Right lobe of liver (tissue), 6 donors: Measurements from ENCODE around the gene FKBP8. TPM values are rescaled to one million over a fixed set of nuclear protein-coding genes. Genes with fewer than 3 reads are reported as not detected.

Source experiments
- ATAC-seq, 4 donors: fragments of 200-7000 bp; cut with Tn5 transposase; one replicate each; pipeline ENCODE4 v1.9.1; 2020; ENCODE audit warnings: mild to moderate bottlenecking in 4 of 4, moderate library complexity in 4 of 4
- DNase-seq, 3 donors: peaks; one replicate each; pipeline ENCODE4 v3.0.0-alpha.2; 2020
- H3K27ac ChIP-seq, 3 donors: fragments of 200-600 bp; one replicate each; pipeline ENCODE4 v1.8.0; 2022
- H3K27me3 ChIP-seq, 2 donors: fragments of 200-600 bp; one replicate each; pipeline ENCODE4 v1.8.0; 2022
- H3K36me3 ChIP-seq, 4 donors: fragments of 200-600 bp; sonication (generic) in 1 of 4; one replicate each; pipeline versions ENCODE4 v1.5.1 to v1.8.0; 2017 to 2022; ENCODE audit warnings: control low read depth in 1 of 4
- H3K4me1 ChIP-seq, 4 donors: fragments of 200-600 bp; sonication (generic) in 1 of 4; one replicate each; pipeline versions ENCODE4 v1.5.1 to v1.8.0; 2017 to 2022; ENCODE audit warnings: control low read depth in 1 of 4
- H3K4me3 ChIP-seq, 3 donors: fragments of 200-600 bp; one replicate each; pipeline ENCODE4 v1.8.0; 2022
- H3K9me3 ChIP-seq, 4 donors: fragments of 200-600 bp; sonication (generic) in 1 of 4; one replicate each; pipeline versions ENCODE4 v1.5.1 to v1.8.0; 2017 to 2022; ENCODE audit warnings: control low read depth in 1 of 4
- CTCF ChIP-seq, 4 donors: fragments of 200-600 bp in 3 of 4; fragments of 450-650 bp in 1 of 4; IDR thresholded peaks; one replicate each; pipeline versions ENCODE4 v1.5.1 to v1.8.0; 2016 to 2022; ENCODE audit warnings: antibody characterized with exemption in 4 of 4, mild to moderate bottlenecking in 2 of 4
- POLR2A ChIP-seq: fragments of 450-650 bp; IDR thresholded peaks from one replicate; pipeline ENCODE4 v1.6.1; 2017; ENCODE audit warnings: antibody characterized with exemption, mild to moderate bottlenecking
- WGBS: methylation state at CpG from one replicate; pipeline ENCODE4 v1.1.6; 2018; ENCODE audit warnings: low coverage, low lambda C conversion rate; ENCODE audit not compliant: insufficient coverage; ENCODE audit errors: missing lambda C conversion rate; 5-methylcytosine and 5-hydroxymethylcytosine counted together
- intact Hi-C, 2 donors: fragments of 100-400 bp; cut with DNase I; formaldehyde crosslinking; loops; one replicate each; pipeline versions ENCODE4 v1.11.2 to v1.14.1; 2022
- total RNA-seq, 6 experiments: library from RNA; depleted of rRNA in 2 of 6; stranded (reverse); fragments of >200 nt in 2 of 6; fragmentation: NEBNext Ultra II Directional in 3 of 6; extraction: Animal tissue kit (Norgen Biotek cat#: 25700) in 3 of 6; gene quantifications; one replicate each; pipeline versions ENCODE4 v1.1.0 to v1.2.4, GENCODE V29; 2016 to 2023
- donor health status: DM: no; HTN: yes; CAD: no.
- donor health status: DM: no; HTN: no; CAD: no.
- donor health status: DM: no; HTN: no; CAD: no.
- donor health status: DM: no; HTN: yes; CAD: no.
- donor health status: DM: no; HTN: yes; CAD: no.

Gene FKBP8
- total RNA-seq, 6 experiments from 2014 or later: 92.7 to 179 (median 118) TPM

DNA sequence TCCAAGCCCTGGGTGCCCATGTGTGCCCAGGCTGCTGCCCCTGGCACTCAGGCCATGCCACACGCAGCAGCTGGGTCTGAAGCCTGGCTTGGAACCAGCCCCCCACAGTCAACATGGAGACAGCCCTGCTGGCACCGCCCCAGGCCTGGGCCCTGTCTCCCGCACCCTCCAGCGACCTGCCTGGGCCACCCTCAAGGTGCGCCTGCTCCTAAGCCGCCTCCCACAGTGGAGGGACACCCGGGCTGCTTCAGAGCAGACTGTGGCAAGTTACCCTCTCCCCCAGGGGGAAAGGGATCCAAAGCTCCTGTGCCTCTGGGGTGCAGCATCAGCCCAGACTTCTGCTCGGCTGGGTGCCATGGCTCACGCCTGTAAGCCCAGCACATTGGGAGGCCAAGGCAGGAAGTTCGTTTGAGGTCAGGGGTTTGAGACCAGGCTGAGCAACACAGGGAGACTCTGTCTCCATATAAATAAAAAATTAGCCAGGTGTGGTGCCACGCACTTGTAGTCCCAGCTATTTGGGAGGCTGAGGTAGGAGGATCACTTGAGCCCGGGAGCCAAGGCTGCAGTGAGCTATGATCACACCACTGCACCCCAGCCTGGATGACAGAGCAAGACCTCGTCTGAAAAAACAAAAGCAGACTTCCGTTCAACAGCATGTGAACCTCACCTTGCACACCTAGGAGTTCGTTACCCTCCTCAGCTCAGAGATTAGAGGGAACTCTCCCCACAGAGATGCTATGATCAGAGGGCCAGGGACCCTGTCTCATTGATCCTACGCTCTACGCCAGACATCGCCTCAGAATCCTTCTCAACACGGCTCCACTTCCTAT, 37.1 kb downstream of the FKBP8 start:
- H3K4me3 ChIP-seq: no peak overlapping the region
- no peak for DNase-seq
- intact Hi-C loops: no loop called here
- ATAC-seq: no peak
- no peaks in the 10 kb centered on the region for H3K27me3 ChIP-seq
- peaks cover 5 to 81% (median 57%) of the 10 kb centered on the region in 4 donors for H3K4me1 ChIP-seq
- H3K27ac ChIP-seq: peak overlapping the region; percentile 10 to 92 (median 89)
- no peaks in the 10 kb centered on the region for H3K9me3 ChIP-seq
- no peak for TF ChIP-seq POLR2A
- no peak for TF ChIP-seq CTCF (IDR thresholded peaks at IDR 0.05)
- 60% methylated on average over 8 of the region's 19 CpGs for whole genome bisulfite sequencing
- no peaks in the 10 kb centered on the region for H3K36me3 ChIP-seq

- ATAC-seq (peak in 3 of 4 donors; percentile 1 to 3 (median 1)), DNase-seq (no peak)
- no peaks in the 10 kb centered on the region for H3K36me3 ChIP-seq
- H3K4me1 ChIP-seq: peaks cover 5 to 94% (median 67%) of the 10 kb centered on the region in 4 donors
- no peak overlapping the region for H3K4me3 ChIP-seq
- no peaks in the 10 kb centered on the region for H3K27me3 ChIP-seq
- WGBS: 27% methylated on average over 2 of the region's 8 CpGs
- H3K27ac ChIP-seq: peak overlapping the region; percentile 69 to 92 (median 89)
- intact Hi-C loops: no loop called here
- no peaks in the 10 kb centered on the region for H3K9me3 ChIP-seq
- TF ChIP-seq POLR2A (no peak), CTCF (IDR thresholded peaks at IDR 0.05) (no peak)
These were observed 38.3 kb downstream of the FKBP8 start for GRCh38 chr19:18504886-18505610.

GRCh38 chr19:18503971-18504885, 39.1 kb downstream of the FKBP8 start:
- ATAC-seq (peak; percentile 69 to 81 (median 72)), DNase-seq (peak; percentile 84 to 94 (median 93))
- Histone ChIP-seq H3K27me3 (no peaks in the 10 kb centered on the region), H3K27ac (peak overlapping the region; percentile 69 to 92 (median 89)), H3K4me1 (peaks cover 5 to 98% (median 71%) of the 10 kb centered on the region in 4 donors), H3K9me3 (no peaks in the 10 kb centered on the region), H3K4me3 (peak overlapping the region in 1 of 3 donors; percentile 11), H3K36me3 (no peaks in the 10 kb centered on the region)
- WGBS: 15% methylated on average over 8 of the region's 20 CpGs
- TF ChIP-seq POLR2A: peak; percentile 46
- TF ChIP-seq CTCF (IDR thresholded peaks at IDR 0.05): no peak
- intact Hi-C loops: no loop called here

GRCh38 chr19:18503337-18503970, 39.9 kb downstream of the FKBP8 start:
- WGBS: no CpG with 5 or more reads among the region's 15 CpGs
- ATAC-seq (no peak), DNase-seq (no peak)
- H3K27me3 ChIP-seq: no peaks in the 10 kb centered on the region
- H3K4me1 ChIP-seq: peaks cover 5 to 99% (median 71%) of the 10 kb centered on the region in 4 donors
- H3K27ac ChIP-seq: peak overlapping the region; percentile 63 to 92 (median 89)
- H3K9me3 ChIP-seq: no peaks in the 10 kb centered on the region
- intact Hi-C loops: no loop called here
- no peak for TF ChIP-seq POLR2A
- TF ChIP-seq CTCF (IDR thresholded peaks at IDR 0.05): no peak
- H3K36me3 ChIP-seq: no peaks in the 10 kb centered on the region
- H3K4me3 ChIP-seq: no peak overlapping the region
